Neutrophil (primary cell): ENCODE measurements around the gene ASL.
A peak's percentile ranks its signal among the peaks of the same experiment; 100 is the strongest.
"Not testable (repeated sequence)": the region's sequence is repeated elsewhere in the genome, so short reads cannot be mapped to it uniquely, and the experiment has no call there.

Experiments used
- H3K27ac ChIP-seq: fragments of 200-600 bp; sonication (generic); 2 replicates; pipeline ENCODE4 v1.5.1; 2016; ENCODE audit warnings: mild to moderate bottlenecking, moderate library complexity
- H3K27me3 ChIP-seq: fragments of 200-600 bp; sonication (generic); 2 replicates; pipeline ENCODE4 v1.6.0; 2016; ENCODE audit warnings: mild to moderate bottlenecking
- H3K36me3 ChIP-seq: fragments of 200-600 bp; sonication (generic); 2 replicates; pipeline ENCODE4 v1.5.1; 2017
- H3K4me1 ChIP-seq, 2 experiments: fragments of 200-600 bp in 1 of 2; sonication (generic) in 1 of 2; 1 replicate in 1 of 2; 2 replicates in 1 of 2; pipeline versions ENCODE4 v1.5.1 to v1.6.1; 2013 to 2016; ENCODE audit warnings: low read depth in 1 of 2, low read length in 1 of 2, mild to moderate bottlenecking in 1 of 2, moderate library complexity in 1 of 2; ENCODE audit not compliant: control insufficient read depth in 1 of 2, insufficient read depth in 1 of 2
- H3K4me3 ChIP-seq, 2 experiments: fragments of 200-600 bp in 1 of 2; sonication (generic) in 1 of 2; 1 replicate in 1 of 2; 2 replicates in 1 of 2; pipeline ENCODE4 v1.5.1; 2013 to 2016; ENCODE audit warnings: low read depth in 1 of 2, low read length in 1 of 2, mild to moderate bottlenecking in 1 of 2, moderate library complexity in 1 of 2
- H3K9me3 ChIP-seq: fragments of 200-600 bp; sonication (generic); 2 replicates; pipeline ENCODE4 v1.5.1; 2016
- CTCF ChIP-seq: fragments of 200-600 bp; sonication (generic); IDR thresholded peaks from 2 replicates; pipeline ENCODE4 v1.5.1; 2016; ENCODE audit warnings: antibody characterized with exemption

Gene ASL

DNA sequence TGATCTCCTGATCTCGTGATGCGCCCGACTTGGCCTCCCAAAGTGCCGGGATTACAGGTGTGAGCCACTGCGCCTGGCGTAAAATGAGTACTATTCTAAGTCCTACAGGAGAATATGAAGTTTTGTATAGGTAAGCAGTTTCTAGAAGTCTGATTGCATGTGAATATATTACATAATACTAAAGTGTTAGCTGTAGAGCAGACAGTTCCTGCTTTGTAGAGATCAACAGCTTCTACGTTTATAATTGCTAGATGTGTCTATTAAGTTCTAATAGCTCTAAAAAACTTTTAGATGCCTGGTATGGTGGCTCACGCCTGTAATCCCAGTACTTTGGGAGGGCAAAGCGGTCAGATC, 47.5 kb downstream of the ASL start:
- no peaks in the 10 kb centered on the region for H3K36me3 ChIP-seq
- H3K4me1 ChIP-seq = peaks cover 44 to 67% of the 10 kb centered on the region in 2 experiments
- no peak overlapping the region for H3K4me3 ChIP-seq
- no peak for TF ChIP-seq CTCF
- H3K27ac ChIP-seq = peak overlapping the region; percentile 75
- no peaks in the 10 kb centered on the region for H3K9me3 ChIP-seq
- no peaks in the 10 kb centered on the region for H3K27me3 ChIP-seq

DNA sequence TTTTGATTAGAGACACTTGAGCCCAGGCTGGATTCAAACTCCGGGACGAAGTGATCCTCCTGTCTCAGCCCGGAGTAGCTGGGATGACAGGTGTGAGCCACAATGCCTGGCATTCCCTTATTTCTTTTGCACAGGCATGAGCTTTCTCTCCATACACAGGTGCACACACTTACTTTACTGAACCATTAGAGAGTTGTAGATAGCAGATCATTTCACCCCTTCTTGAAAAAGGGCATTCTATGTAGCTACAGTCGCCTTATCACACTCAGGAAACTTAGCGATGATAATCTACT, 48.9 kb downstream of the ASL start:
- Histone ChIP-seq H3K4me1 (peaks cover 47 to 68% of the 10 kb centered on the region in 2 experiments), H3K27ac (peak overlapping the region; percentile 71)
- H3K9me3 ChIP-seq, H3K27me3 ChIP-seq, H3K36me3 ChIP-seq, H3K4me3 ChIP-seq: not testable (repeated sequence)

DNA sequence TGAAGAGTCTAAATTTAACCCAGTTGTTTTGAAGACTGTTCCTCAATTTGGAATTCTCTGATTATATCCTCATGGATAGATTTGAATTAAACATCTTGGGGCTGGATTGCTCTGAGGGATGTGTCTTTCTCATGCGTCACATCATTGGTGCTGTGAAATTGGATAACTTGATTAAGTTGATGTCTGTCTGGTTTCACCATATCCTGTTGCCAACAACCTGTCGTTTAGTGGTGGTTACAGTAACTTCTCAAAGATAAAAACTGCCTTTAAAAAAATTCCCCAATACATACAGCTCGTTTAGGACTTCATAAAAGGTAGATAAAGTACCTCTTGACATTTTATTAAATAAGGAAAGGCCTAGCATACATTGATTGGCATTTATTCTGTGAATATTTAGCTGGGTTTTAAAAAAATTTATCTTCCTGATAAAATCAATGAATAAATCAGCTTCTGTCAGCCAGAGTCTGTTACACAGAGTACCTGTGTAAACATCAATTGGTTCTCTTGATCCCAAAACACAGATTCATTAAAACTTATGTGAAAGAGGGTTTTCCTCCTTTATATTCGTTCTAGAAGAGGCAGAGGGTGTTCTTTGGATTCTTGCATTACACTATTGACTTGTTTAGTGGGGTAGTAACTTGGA, 49.6 kb downstream of the ASL start:
- H3K27me3 ChIP-seq = no peaks in the 10 kb centered on the region
- no peaks in the 10 kb centered on the region for H3K36me3 ChIP-seq
- no peak overlapping the region for H3K4me3 ChIP-seq
- no peak for TF ChIP-seq CTCF
- H3K27ac ChIP-seq = peak overlapping the region; percentile 71
- H3K9me3 ChIP-seq = no peaks in the 10 kb centered on the region
- peaks cover 48 to 72% of the 10 kb centered on the region in 2 experiments for H3K4me1 ChIP-seq

GRCh38 chr7:66125781-66126352, 50.2 kb downstream of the ASL start:
- not testable (repeated sequence) for H3K9me3 ChIP-seq, H3K27me3 ChIP-seq, H3K36me3 ChIP-seq, H3K4me3 ChIP-seq
- Histone ChIP-seq H3K27ac (peak overlapping the region; percentile 71), H3K4me1 (peaks cover 44 to 68% of the 10 kb centered on the region in 2 experiments)

DNA sequence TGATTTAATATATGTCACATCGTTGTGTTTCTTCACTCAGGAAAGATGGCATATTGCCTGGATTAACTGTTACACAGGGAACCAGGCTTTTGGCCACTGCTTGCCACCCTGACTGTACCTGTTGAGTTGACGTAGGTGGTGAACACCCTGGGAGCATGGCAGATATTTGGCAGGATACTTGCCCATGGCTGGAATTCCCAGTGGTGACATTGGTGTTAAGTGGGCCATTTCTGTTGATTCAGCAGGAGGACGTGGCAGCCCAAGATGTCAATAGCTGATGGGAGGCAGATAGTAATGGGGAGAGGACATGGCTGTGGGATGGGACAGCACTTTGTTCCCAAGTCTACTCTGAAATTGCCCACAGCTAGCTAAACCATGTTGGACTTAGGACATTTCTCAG, 51.6 kb downstream of the ASL start:
- H3K4me3 ChIP-seq, H3K27me3 ChIP-seq, H3K9me3 ChIP-seq: not testable (repeated sequence)
- Histone ChIP-seq H3K27ac (peak overlapping the region; percentile 71), H3K36me3 (peaks cover 16% of the 10 kb centered on the region), H3K4me1 (peaks cover 32 to 55% of the 10 kb centered on the region in 2 experiments)

DNA sequence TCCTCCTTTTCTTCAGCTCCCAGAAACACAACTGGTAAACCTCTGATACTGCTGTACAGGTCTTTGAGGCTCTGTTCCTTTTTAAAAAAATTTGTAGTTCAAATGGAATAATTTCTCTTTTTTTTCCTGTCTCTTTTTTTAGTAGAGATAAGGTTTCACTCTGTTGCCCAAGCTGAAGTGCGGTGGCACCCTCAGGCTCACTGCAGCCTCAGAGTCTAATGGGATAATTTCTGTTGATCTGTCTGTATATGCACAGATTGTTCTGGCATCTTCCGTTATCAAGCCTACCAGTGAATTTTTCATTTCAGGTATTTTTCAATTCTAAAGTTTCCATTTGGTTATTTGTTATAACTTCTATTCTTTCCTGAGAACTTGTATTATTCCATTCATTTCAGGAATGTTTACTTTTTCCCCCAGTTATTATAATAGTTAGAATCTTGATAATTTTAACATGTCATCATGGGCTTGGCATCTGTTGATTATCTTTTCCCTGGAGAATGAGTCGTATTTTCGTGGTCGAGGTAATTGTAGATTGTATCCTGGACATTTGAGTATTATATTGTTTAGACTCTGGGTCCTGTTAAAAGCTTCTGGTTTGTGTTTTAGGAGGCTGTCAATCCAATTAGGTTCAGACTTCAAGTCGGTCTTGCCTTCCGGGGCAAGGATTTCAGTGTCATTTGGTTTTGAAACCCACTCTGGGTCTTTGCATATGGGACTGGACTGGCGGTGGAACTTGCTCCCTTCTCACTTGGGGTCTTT, 63.6 kb downstream of the ASL start:
- no peak overlapping the region for H3K4me3 ChIP-seq
- TF ChIP-seq CTCF = no peak
- no peaks in the 10 kb centered on the region for H3K4me1 ChIP-seq
- no peaks in the 10 kb centered on the region for H3K27me3 ChIP-seq
- no peak overlapping the region for H3K27ac ChIP-seq
- peaks cover 58% of the 10 kb centered on the region for H3K36me3 ChIP-seq
- H3K9me3 ChIP-seq = no peaks in the 10 kb centered on the region

GRCh38 chr7:66140924-66141323, 65.3 kb downstream of the ASL start:
- no peaks in the 10 kb centered on the region for H3K27me3 ChIP-seq
- TF ChIP-seq CTCF = no peak

More at GRCh38 chr7:66140924-66141323, 65.3 kb downstream of the ASL start:
- H3K36me3 ChIP-seq = peaks cover 67% of the 10 kb centered on the region
- H3K9me3 ChIP-seq = no peaks in the 10 kb centered on the region
- H3K4me1 ChIP-seq = no peaks in the 10 kb centered on the region
- no peak overlapping the region for H3K27ac ChIP-seq
- no peak overlapping the region for H3K4me3 ChIP-seq
